NCI-H69 (cell line): ENCODE measurements around the gene L2HGDH.
"Not testable (repeated sequence)": the region's sequence is repeated elsewhere in the genome, so short reads cannot be mapped to it uniquely, and the experiment has no call there.

Source experiments
- DNase-seq: peaks from one replicate; lab custom pipeline; 2025; lab: John Stamatoyannopoulos, UW

L2HGDH gene

GRCh38 chr14:50311972-50312733, at the start of gene L2HGDH, which contains the start of gene DMAC2L:
L2HGDH (minus strand) TSS chr14:50312229; CDS start chr14:50312150, 79 bp downstream.
DMAC2L (plus strand) TSS chr14:50312324; CDS start chr14:50321488, 9,164 bp downstream.
- peak; percentile 99 for DNase-seq

- no peak for DNase-seq
Measured at GRCh38 chr14:50360851-50361250, 48.8 kb upstream of the L2HGDH start.

- DNase-seq: no peak
Measured at GRCh38 chr14:50360093-50360492, 48.1 kb upstream of the L2HGDH start.

GRCh38 chr14:50359631-50360030, 47.6 kb upstream of the L2HGDH start:
- no peak for DNase-seq

GRCh38 chr14:50357753-50358395, 45.8 kb upstream of the L2HGDH start:
- DNase-seq: no peak

DNA sequence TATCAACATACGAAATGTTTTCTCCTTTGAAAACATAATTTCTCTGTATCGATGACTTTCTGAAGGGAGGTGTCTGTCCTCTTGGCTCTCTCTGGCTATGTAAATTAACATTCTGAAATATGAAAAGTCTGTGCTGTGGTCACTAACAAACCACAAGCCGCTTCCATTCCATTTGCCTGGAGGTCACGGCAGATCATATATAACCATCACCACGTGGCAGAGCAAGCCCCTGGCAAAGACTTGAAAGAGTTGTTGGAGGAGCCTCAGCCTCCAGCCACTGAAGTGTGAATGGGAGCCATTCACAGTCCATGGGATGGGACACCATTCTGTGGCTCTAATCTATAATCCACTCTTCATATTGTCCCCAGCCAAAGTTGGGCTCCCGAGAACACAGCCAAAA, 45.1 kb upstream of the L2HGDH start:
- DNase-seq: no peak

GRCh38 chr14:50356283-50356682, 44.3 kb upstream of the L2HGDH start:
- not testable (repeated sequence) for DNase-seq

GRCh38 chr14:50355692-50356091, 43.7 kb upstream of the L2HGDH start:
- peak; percentile 33 for DNase-seq

- DNase-seq: peak; percentile 54
Measured at GRCh38 chr14:50354527-50354926, 42.5 kb upstream of the L2HGDH start.

DNA sequence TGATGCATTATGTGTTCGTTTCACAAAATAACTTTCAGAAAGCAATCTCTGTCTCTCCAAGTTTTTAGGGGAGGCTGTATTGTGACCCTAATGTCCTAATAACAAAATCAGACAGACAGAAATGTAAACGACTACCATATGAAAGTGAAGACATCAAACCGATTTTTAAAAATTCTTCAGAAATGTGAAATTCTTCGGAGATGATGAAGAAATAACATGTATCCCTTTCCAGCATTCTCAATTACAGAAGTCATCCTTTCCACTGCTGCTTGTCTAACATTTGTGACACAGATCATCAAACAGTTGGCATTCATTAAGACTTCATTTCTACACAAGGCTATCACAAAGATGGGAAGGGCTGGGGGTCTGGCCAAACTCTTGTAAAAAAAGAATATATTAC, 41.1 kb upstream of the L2HGDH start:
- DNase-seq: no peak

DNA sequence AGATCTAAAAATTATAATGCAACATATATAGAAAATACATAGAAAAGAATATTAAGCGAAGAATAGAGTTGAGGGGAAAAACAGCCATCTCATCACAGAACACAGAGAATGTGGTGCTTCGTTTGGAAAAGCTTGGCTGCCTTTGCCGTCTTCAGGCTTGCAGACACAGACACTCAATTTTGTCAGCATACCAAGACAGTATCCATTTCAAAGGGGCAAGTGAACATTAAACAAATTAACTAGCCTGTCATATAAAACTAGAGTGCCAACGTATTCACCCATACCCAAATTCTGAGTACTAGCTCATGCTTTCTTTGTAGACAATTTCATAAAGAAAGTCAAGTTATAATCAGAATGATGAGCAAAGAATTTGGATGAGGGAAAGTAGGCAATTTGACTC, 40.6 kb upstream of the L2HGDH start:
- DNase-seq: no peak

DNA sequence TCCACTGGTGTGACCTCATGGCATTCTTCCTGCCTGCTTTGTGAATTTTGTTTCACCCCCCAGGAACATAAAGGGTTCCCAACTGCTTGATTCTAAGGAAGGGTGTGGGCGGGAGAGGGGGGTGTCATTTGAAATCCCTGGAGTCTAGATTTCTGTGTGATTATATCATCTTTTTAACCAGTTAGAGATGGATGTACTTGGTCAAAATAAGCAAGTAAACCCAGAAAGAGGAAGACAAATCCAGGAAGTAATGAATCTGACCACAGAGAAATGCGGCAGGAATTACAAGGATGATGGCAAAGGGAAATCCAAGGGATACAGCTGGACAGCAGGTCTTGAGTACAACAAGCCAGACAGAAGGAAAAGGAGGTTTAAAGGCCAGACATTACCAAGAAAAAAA, 38.9 kb upstream of the L2HGDH start:
- no peak for DNase-seq

GRCh38 chr14:50348933-50349332, 36.9 kb upstream of the L2HGDH start:
- no peak for DNase-seq

- DNase-seq: no peak
Measured at GRCh38 chr14:50347521-50347920, 35.5 kb upstream of the L2HGDH start.

DNA sequence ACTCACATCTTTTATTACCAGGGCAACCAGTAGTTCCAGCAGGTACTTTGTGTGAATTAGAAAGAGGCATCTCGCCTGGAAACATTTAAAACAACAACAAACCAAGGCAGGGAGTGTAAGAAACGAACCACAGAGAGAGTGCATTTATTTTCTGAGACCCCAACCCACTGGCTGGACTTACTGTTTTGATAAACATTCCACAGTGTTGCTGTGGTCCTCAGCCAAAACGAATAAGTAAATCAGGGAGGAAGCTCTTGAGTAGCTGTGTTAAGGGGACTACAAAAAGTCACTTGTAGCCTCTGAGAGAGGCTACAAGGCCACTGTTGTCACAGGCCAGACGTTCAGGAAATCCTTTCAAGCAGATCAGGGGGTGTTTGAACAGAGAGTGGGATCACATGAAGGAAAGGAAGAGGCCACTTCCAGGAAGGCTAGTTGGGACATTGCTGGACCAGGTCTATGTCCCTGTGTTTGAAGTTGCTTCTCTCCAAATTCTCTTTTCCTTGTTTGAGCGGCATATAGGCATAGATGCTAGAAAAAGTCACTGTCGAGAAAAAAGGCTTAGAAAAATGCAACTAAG, 33.9 kb upstream of the L2HGDH start:
- DNase-seq: no peak

DNA sequence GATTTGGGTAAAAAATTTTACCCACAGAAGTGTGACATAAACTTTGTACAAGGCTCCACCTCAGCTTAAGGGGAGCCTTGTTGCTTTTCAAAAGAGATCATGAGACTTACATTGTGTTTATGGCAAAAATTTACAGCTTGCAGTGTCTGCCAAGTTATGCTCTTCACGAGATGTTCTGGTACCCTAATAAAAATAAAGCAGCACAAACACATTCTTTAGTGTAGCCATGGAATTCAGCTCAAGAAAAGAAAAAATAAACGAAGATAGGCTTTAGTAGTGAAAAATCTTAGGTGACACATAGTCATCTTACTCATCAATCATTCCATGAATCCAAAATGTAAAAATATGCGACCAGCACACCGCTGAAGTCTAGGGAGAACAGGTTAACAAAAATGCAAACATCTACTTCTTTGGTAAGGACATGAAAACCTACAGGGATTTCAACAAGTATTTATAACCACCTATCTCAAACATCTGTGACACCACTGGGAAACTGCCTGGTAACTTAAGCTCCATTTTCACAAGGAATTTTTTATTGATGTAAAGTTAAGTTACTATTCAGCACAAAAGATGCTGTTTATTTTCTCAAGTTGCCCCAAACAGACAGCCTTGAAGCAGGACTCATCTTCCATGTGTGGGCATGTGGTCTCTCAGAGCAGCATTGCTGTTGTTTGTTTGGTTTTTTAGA, 33.0 kb upstream of the L2HGDH start:
- DNase-seq: no peak

DNA sequence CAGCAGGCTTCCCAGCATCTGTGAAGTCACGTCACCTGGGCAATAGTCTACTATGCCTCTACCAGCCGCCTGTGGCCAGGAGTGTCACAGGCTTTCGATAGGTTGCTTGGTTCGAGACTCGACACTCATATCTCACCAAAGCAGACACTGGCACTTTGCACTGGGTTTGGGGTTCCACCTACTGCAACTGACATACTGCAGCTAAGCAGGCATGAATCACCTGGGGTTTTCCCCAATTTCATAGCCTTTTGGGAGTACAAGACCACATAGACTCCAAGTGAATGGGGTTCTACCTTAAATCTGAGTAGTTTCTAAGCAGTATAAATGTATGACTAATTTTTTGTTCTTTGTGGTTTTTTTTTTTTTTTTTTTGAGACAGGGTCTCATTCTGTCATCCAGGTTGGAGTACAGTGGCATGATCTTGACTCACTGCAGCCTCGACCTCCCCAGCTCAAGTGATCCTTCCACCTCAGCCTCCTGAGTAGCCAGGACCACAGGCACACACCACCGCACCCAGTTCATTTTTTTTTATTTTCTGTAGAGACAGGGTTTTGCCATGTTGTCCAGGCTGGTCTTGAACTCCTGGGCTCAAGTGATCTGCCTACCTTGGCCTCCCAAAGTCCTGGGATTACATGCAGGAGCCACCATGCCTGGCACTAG, 32.2 kb upstream of the L2HGDH start:
- no peak for DNase-seq

DNA sequence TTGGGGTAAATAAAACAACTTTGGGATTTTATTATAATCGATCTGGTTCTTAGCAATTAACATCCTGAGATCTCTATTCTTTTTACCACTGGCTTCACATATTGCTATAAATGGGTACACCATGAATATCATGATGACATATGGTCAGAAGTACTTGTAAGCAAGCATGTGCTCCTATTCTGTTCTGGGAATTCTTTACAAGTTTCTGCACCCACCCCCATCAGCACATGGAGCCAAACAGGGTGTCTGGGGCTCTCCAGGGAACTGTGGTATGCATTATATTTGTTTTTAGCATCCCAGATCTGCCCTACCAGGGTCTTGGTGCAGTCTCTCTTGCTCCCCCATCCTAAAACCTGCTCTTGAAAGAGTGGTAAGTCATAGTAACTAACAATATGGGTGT, 31.4 kb upstream of the L2HGDH start:
- DNase-seq: no peak

- DNase-seq: peak; percentile 84
Measured at GRCh38 chr14:50342221-50343078, 30.4 kb upstream of the L2HGDH start.

DNA sequence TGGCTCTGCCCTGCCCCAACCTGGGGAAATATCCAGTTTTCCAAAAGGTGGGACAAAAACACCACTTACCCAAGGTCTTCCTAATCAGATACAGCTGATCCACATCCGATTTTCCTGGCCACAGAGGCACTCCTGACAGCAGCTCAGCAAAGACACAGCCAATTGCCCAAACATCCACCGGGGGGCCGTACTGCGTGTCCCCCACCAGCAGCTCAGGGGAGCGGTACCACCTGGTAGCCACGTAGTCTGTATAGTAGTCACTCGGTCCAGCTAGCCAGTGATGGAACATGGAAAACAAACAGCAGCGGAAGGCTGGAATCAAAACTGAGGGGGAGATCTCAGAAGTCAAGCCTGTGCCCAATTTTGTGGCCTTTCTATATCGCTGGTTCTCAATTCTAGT, 28.9 kb upstream of the L2HGDH start:
- DNase-seq: peak; percentile 21

DNA sequence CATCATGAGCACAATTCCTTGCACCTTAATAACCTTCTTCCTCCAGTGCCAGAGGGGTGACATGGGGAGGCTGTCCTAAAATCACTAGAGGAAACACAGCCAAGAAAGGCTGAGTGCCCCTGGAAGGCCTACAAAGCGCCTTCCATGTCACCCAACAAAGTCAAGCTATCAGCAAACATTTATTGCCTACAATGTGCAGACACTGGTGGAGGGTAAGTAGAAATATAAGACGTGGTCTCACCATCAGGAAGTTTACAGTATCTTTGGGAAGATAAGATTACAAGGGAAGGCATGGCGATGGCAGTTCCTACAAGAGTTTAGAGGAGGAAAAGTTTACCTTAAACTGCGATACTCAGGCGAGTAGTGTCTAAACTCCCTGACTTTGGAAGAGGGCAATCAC, 28.0 kb upstream of the L2HGDH start:
- DNase-seq: no peak
